Prostate gland (tissue), 2 donors: Measurements from ENCODE around the gene DLEC1. TPM values are rescaled to one million over a fixed set of nuclear protein-coding genes. Genes with fewer than 3 reads are reported as not detected.
A peak's percentile ranks its signal among the peaks of the same experiment; 100 is the strongest.
"Not testable (repeated sequence)": the region's sequence is repeated elsewhere in the genome, so short reads cannot be mapped to it uniquely, and the experiment has no call there.

Experiments
- DNase-seq: peaks from one replicate; pipeline ENCODE4 v3.0.0-alpha.2; 2019; ENCODE audit warnings: low spot score
- H3K27ac ChIP-seq, 2 donors: fragments of 200-600 bp; sonication (generic); 2 replicates each; pipeline ENCODE4 v1.5.1; 2017 to 2019
- H3K27me3 ChIP-seq: fragments of 200-600 bp; sonication (generic); replicated peaks from 2 replicates; pipeline ENCODE4 v1.5.1; 2019; ENCODE audit not compliant: insufficient read depth
- H3K36me3 ChIP-seq, 2 donors: fragments of 200-600 bp; sonication (generic); 1 replicate in 1 of 2; 2 replicates in 1 of 2; pipeline versions ENCODE4 v1.5.1 to v1.8.1; 2017 to 2019
- H3K4me1 ChIP-seq: fragments of 200-600 bp; sonication (generic); replicated peaks from 2 replicates; pipeline ENCODE4 v1.5.1; 2019
- H3K4me3 ChIP-seq, 2 donors: fragments of 200-600 bp; sonication (generic); 2 replicates each; pipeline ENCODE4 v1.5.1; 2017 to 2019
- H3K9me3 ChIP-seq: fragments of 200-600 bp; sonication (generic); 2 replicates; pipeline ENCODE4 v1.5.1; 2017
- CTCF ChIP-seq, 4 experiments: fragments of 200-600 bp in 2 of 4; fragments of 450-650 bp in 2 of 4; sonication (generic) in 2 of 4; IDR thresholded peaks; 1 replicate in 3 of 4; 2 replicates in 1 of 4; pipeline ENCODE4 v1.5.1; 2016 to 2019; ENCODE audit warnings: antibody characterized with exemption in 4 of 4, mild to moderate bottlenecking in 2 of 4, moderate library complexity in 2 of 4
- POLR2A ChIP-seq: fragments of 450-650 bp; IDR thresholded peaks from one replicate; pipeline ENCODE4 v1.6.1; 2016; ENCODE audit warnings: antibody characterized with exemption, mild to moderate bottlenecking
- POLR2AphosphoS5 ChIP-seq: sonication (generic); formaldehyde crosslinking; IDR thresholded peaks from one replicate; pipeline ENCODE4 v1.6.1; 2017; ENCODE audit warnings: antibody characterized with exemption
- WGBS: methylation state at CpG from one replicate; pipeline ENCODE4 v1.1.5; 2018; 5-methylcytosine and 5-hydroxymethylcytosine counted together
- intact Hi-C: fragments of 100-400 bp; cut with DNase I; formaldehyde crosslinking; loops from one replicate; pipeline ENCODE4 v1.14.2; 2022
- total RNA-seq, 2 donors: library from RNA; depleted of rRNA; stranded (reverse); fragments of >200 nt; gene quantifications; one replicate each; pipeline ENCODE4 v1.1.0, GENCODE V29; 2016

DLEC1 gene
- total RNA-seq, 2 donors from 2014 or later = 0.32 to 13.1 TPM

- Histone ChIP-seq H3K9me3 (no peaks in the 10 kb centered on the region), H3K27ac (no peak overlapping the region), H3K4me1 (no peaks in the 10 kb centered on the region), H3K4me3 (no peak overlapping the region), H3K36me3 (no peaks in the 10 kb centered on the region), H3K27me3 (no peaks in the 10 kb centered on the region)
- no peak for DNase-seq
- TF ChIP-seq POLR2AphosphoS5 (no peak), POLR2A (no peak), CTCF (IDR thresholded peaks at IDR 0.05) (no peak)
- intact Hi-C loops = no loop called here
- WGBS = 76% methylated on average over 5 of the region's 5 CpGs
These were observed 119.5 kb downstream of the DLEC1 start for GRCh38 chr3:38158472-38158871.

- 95% methylated on average over 11 of the region's 11 CpGs for WGBS
- H3K27ac ChIP-seq, H3K4me1 ChIP-seq, DNase-seq, H3K27me3 ChIP-seq, H3K9me3 ChIP-seq, H3K36me3 ChIP-seq, intact Hi-C loops, H3K4me3 ChIP-seq: not testable (repeated sequence)
These were observed 121.7 kb downstream of the DLEC1 start for GRCh38 chr3:38160704-38161103.

- intact Hi-C loops = no loop called here
- no peak for DNase-seq
- Histone ChIP-seq H3K27me3 (no peaks in the 10 kb centered on the region), H3K9me3 (no peaks in the 10 kb centered on the region), H3K36me3 (no peaks in the 10 kb centered on the region), H3K27ac (peak overlapping the region in 1 of 2 donors; percentile 99), H3K4me3 (no peak overlapping the region), H3K4me1 (no peaks in the 10 kb centered on the region)
- TF ChIP-seq POLR2AphosphoS5 (no peak), CTCF (IDR thresholded peaks at IDR 0.05) (no peak), POLR2A (no peak)
- 88% methylated on average over 12 of the region's 12 CpGs for WGBS
These were observed 124.3 kb downstream of the DLEC1 start for GRCh38 chr3:38163117-38163840.

- peak overlapping the region; percentile 98 to 99 for H3K27ac ChIP-seq
These were observed 125.0 kb downstream of the DLEC1 start for GRCh38 chr3:38163841-38164642.

More at GRCh38 chr3:38163841-38164642, 125.0 kb downstream of the DLEC1 start:
- no peaks in the 10 kb centered on the region for H3K27me3 ChIP-seq
- no peaks in the 10 kb centered on the region for H3K4me1 ChIP-seq
- no peak for TF ChIP-seq POLR2A
- TF ChIP-seq POLR2AphosphoS5 = no peak
- no peak for TF ChIP-seq CTCF (IDR thresholded peaks at IDR 0.05)
- peak overlapping the region; percentile 97 for H3K4me3 ChIP-seq
- H3K9me3 ChIP-seq = no peaks in the 10 kb centered on the region
- DNase-seq = no peak
- no peaks in the 10 kb centered on the region for H3K36me3 ChIP-seq
- 68% methylated on average over 24 of the region's 24 CpGs for WGBS
- intact Hi-C loops = loop anchor here (2.0 kb wide), 1 partner anchor 25 kb away; the partner anchor contains the start of gene MYD88
